DND-41 (cell line): ENCODE measurements around the gene SENP6.
A peak's percentile ranks its signal among the peaks of the same experiment; 100 is the strongest.

ENCODE experiments used
- ATAC-seq: fragments of 200-7000 bp; cut with Tn5 transposase; 3 replicates; pipeline ENCODE4 v1.9.1; 2021; ENCODE audit warnings: low read depth; ENCODE audit not compliant: insufficient read depth
- DNase-seq: peaks from one replicate; pipeline ENCODE4 v3.0.0-alpha.2; 2020
- H2AFZ ChIP-seq: 2 replicates; pipeline ENCODE4 v1.6.0; 2012; ENCODE audit warnings: low read depth, low read length
- H3K27ac ChIP-seq: 2 replicates; pipeline ENCODE4 v1.5.1; 2012; ENCODE audit warnings: low read length, inconsistent platforms
- H3K27me3 ChIP-seq: fragments of 200-600 bp; sonication (generic); 2 replicates; pipeline ENCODE4 v1.6.0; 2012; ENCODE audit warnings: low read length, mild to moderate bottlenecking, inconsistent platforms; ENCODE audit not compliant: insufficient read depth, poor library complexity
- H3K36me3 ChIP-seq: 2 replicates; pipeline ENCODE4 v1.5.1; 2012; ENCODE audit warnings: low read length, inconsistent platforms; ENCODE audit not compliant: insufficient read depth
- H3K4me1 ChIP-seq: 2 replicates; pipeline ENCODE4 v1.5.1; 2012; ENCODE audit warnings: mild to moderate bottlenecking, low read length; ENCODE audit not compliant: insufficient read depth
- H3K4me2 ChIP-seq: 2 replicates; pipeline ENCODE4 v1.6.0; 2012; ENCODE audit warnings: mild to moderate bottlenecking, moderate library complexity, low read length, inconsistent platforms; ENCODE audit not compliant: insufficient read depth
- H3K4me3 ChIP-seq, 2 experiments: fragments of 200-600 bp in 1 of 2; shearing (Covaris generic) in 1 of 2; 2 replicates each; pipeline ENCODE4 v1.5.1; 2012 to 2016; ENCODE audit warnings: inconsistent platforms in 2 of 2, low read length in 2 of 2, mild to moderate bottlenecking in 2 of 2, low read depth in 1 of 2, moderate library complexity in 1 of 2
- H3K79me2 ChIP-seq: 2 replicates; pipeline ENCODE4 v1.6.0; 2012; ENCODE audit warnings: low read length, inconsistent platforms; ENCODE audit not compliant: insufficient read depth
- H3K9ac ChIP-seq: 2 replicates; pipeline ENCODE4 v1.6.0; 2012; ENCODE audit warnings: low read depth, mild to moderate bottlenecking, inconsistent platforms, low read length, moderate library complexity
- H3K9me3 ChIP-seq: 2 replicates; pipeline ENCODE4 v1.5.1; 2012; ENCODE audit warnings: low read length, moderate library complexity, mild to moderate bottlenecking, inconsistent platforms; ENCODE audit not compliant: insufficient read depth, severe bottlenecking
- H4K20me1 ChIP-seq: 2 replicates; pipeline ENCODE4 v1.6.0; 2012; ENCODE audit warnings: low read length; ENCODE audit not compliant: insufficient read depth
- CTCF ChIP-seq: IDR thresholded peaks from 2 replicates; pipeline ENCODE4 v1.5.1; 2012; ENCODE audit warnings: borderline replicate concordance, low read length, moderate library complexity, mild to moderate bottlenecking; ENCODE audit not compliant: poor library complexity, severe bottlenecking; ENCODE audit errors: extremely low read depth
- EZH2 ChIP-seq: IDR thresholded peaks from 3 replicates; pipeline ENCODE4 v1.6.1; 2012; ENCODE audit warnings: borderline replicate concordance, low read depth, mild to moderate bottlenecking, moderate library complexity, low read length, inconsistent platforms; ENCODE audit not compliant: severe bottlenecking

Gene SENP6

GRCh38 chr6:75563032-75563431, 38.6 kb upstream of the SENP6 start:
- ATAC-seq (peak; percentile 73), DNase-seq (no peak)
- Histone ChIP-seq H2AFZ (no peak overlapping the region), H3K4me1 (no peaks in the 10 kb centered on the region), H3K9me3 (peaks cover 13% of the 10 kb centered on the region), H3K36me3 (no peaks in the 10 kb centered on the region), H3K27me3 (no peaks in the 10 kb centered on the region), H3K79me2 (no peaks in the 10 kb centered on the region), H4K20me1 (no peaks in the 10 kb centered on the region), H3K9ac (no peak overlapping the region), H3K4me3 (no peak overlapping the region), H3K4me2 (no peak overlapping the region), H3K27ac (no peak overlapping the region)
- no peak for TF ChIP-seq EZH2
- TF ChIP-seq CTCF: peak; percentile 49

- TF ChIP-seq EZH2: no peak
- TF ChIP-seq CTCF: no peak
- no peak for DNase-seq
- peaks cover 13% of the 10 kb centered on the region for H3K9me3 ChIP-seq
Observed at GRCh38 chr6:75566137-75566767, 35.4 kb upstream of the SENP6 start.

GRCh38 chr6:75568100-75568499, 33.6 kb upstream of the SENP6 start:
- no peak overlapping the region for H3K9ac ChIP-seq
- TF ChIP-seq CTCF: no peak
- no peak for TF ChIP-seq EZH2

More at GRCh38 chr6:75566137-75566767, 35.4 kb upstream of the SENP6 start:
- H3K4me2 ChIP-seq: no peak overlapping the region
- H3K4me1 ChIP-seq: no peaks in the 10 kb centered on the region
- H3K27ac ChIP-seq: no peak overlapping the region
- H4K20me1 ChIP-seq: no peaks in the 10 kb centered on the region
- no peak overlapping the region for H3K9ac ChIP-seq
- ATAC-seq: no peak
- no peak overlapping the region for H3K4me3 ChIP-seq
- H3K36me3 ChIP-seq: no peaks in the 10 kb centered on the region
- H3K79me2 ChIP-seq: no peaks in the 10 kb centered on the region
- no peak overlapping the region for H2AFZ ChIP-seq
- no peaks in the 10 kb centered on the region for H3K27me3 ChIP-seq

More at GRCh38 chr6:75568100-75568499, 33.6 kb upstream of the SENP6 start:
- H2AFZ ChIP-seq: no peak overlapping the region
- peaks cover 13% of the 10 kb centered on the region for H3K9me3 ChIP-seq
- H3K4me3 ChIP-seq: no peak overlapping the region
- no peaks in the 10 kb centered on the region for H3K27me3 ChIP-seq
- DNase-seq (no peak), ATAC-seq (no peak)
- H3K4me1 ChIP-seq: no peaks in the 10 kb centered on the region
- no peaks in the 10 kb centered on the region for H4K20me1 ChIP-seq
- no peak overlapping the region for H3K4me2 ChIP-seq
- H3K79me2 ChIP-seq: no peaks in the 10 kb centered on the region
- H3K36me3 ChIP-seq: no peaks in the 10 kb centered on the region
- no peak overlapping the region for H3K27ac ChIP-seq
